GM21515 (cell line): ENCODE measurements around the gene MRPS2.

Experiments used
- ATAC-seq: cut with Tn5 transposase; IDR thresholded peaks from one replicate; pipeline ENCODE4 v1.9.1; 2021; ENCODE audit not compliant: unreplicated experiment

The MRPS2 gene

GRCh38 chr9:135552698-135553171, 52.3 kb downstream of the MRPS2 start:
- ATAC-seq, result no peak
